ENCODE data around the gene DCAF11. TPM values are rescaled to one million over a fixed set of nuclear protein-coding genes. Genes with fewer than 3 reads are reported as not detected.

Gene DCAF11
- total and polyA plus RNA-seq, 2 experiments from 2014 or later: 29.1 to 59.8 TPM

- H3K4me2 ChIP-seq (ENCODE audit: unreplicated experiment): no peak overlapping the region
- no peaks in the 10 kb centered on the region for H4K20me1 ChIP-seq (ENCODE audit: insufficient read depth)
- no peaks in the 10 kb centered on the region for H3K9me2 ChIP-seq (ENCODE audit: insufficient read depth)
- WGBS, 2 experiments (ENCODE audit: low coverage in 1 of 2, low lambda C conversion rate in 2 of 2, missing lambda C conversion rate in 2 of 2): 56 to 60% methylated on average over 5 of the region's 5 CpGs
- TF ChIP-seq EZH2phosphoT487 (IDR thresholded peaks at IDR 0.05; ENCODE audit: insufficient read depth, low read depth): no peak
- TF ChIP-seq EZH2 (IDR thresholded peaks at IDR 0.05; ENCODE audit: insufficient read depth, poor library complexity, severe bottlenecking): no peak
- H3K4me1 ChIP-seq (ENCODE audit: insufficient read depth): 0 out of 2 replicates have a peak, but pooled peaks cover 5% of the 10 kb centered on the region
- peaks cover 28% of the 10 kb centered on the region for H3F3A ChIP-seq (ENCODE audit: insufficient read depth)
- in situ Hi-C loops (cut with MboI): no loop called here
- DNase-seq: no peak
- H2AFZ ChIP-seq: peak overlapping the region; percentile 54
- H3K4me3 ChIP-seq: no peak overlapping the region
- H3K27me3 ChIP-seq (replicated peaks; ENCODE audit: insufficient read depth): no peaks in the 10 kb centered on the region
- no peaks in the 10 kb centered on the region for H3K79me2 ChIP-seq (ENCODE audit: insufficient read depth)
- H3K9me3 ChIP-seq (ENCODE audit: low read depth): no peaks in the 10 kb centered on the region
- no peak overlapping the region for H3K9ac ChIP-seq
- peaks cover 9% of the 10 kb centered on the region; the same call in 1 of the 2 replicates for H3K36me3 ChIP-seq (ENCODE audit: low read depth)
- H3K27ac ChIP-seq: no peak overlapping the region
Measured at GRCh38 chr14:24108336-24108874, 6.2 kb upstream of the DCAF11 start.

GRCh38 chr14:24110060-24110459 lies 4.5 kb upstream of the DCAF11 start:
- H3K36me3 ChIP-seq (ENCODE audit: low read depth): no peaks in the 10 kb centered on the region
- no peak overlapping the region for H3K9ac ChIP-seq
- H3K4me1 ChIP-seq (ENCODE audit: insufficient read depth): 0 out of 2 replicates have a peak, but pooled peaks cover 5% of the 10 kb centered on the region
- no peak overlapping the region for H3K4me3 ChIP-seq
- WGBS, 2 experiments (ENCODE audit: low coverage in 1 of 2, low lambda C conversion rate in 2 of 2, missing lambda C conversion rate in 2 of 2): 87% methylated on average over 9 of the region's 9 CpGs
- in situ Hi-C loops (cut with MboI): no loop called here
- TF ChIP-seq EZH2 (IDR thresholded peaks at IDR 0.05; ENCODE audit: insufficient read depth, poor library complexity, severe bottlenecking): no peak
- no peak for TF ChIP-seq EZH2phosphoT487 (IDR thresholded peaks at IDR 0.05; ENCODE audit: insufficient read depth, low read depth)
- H3K79me2 ChIP-seq (ENCODE audit: insufficient read depth): no peaks in the 10 kb centered on the region
- H3F3A ChIP-seq (ENCODE audit: insufficient read depth): peaks cover 21% of the 10 kb centered on the region
- no peak for DNase-seq
- no peaks in the 10 kb centered on the region for H3K9me3 ChIP-seq (ENCODE audit: low read depth)
- no peak overlapping the region for H3K4me2 ChIP-seq (ENCODE audit: unreplicated experiment)
- no peaks in the 10 kb centered on the region for H3K27me3 ChIP-seq (replicated peaks; ENCODE audit: insufficient read depth)
- no peaks in the 10 kb centered on the region for H3K9me2 ChIP-seq (ENCODE audit: insufficient read depth)
- H4K20me1 ChIP-seq (ENCODE audit: insufficient read depth): no peaks in the 10 kb centered on the region
- no peak overlapping the region for H3K27ac ChIP-seq
- no peak overlapping the region for H2AFZ ChIP-seq

GRCh38 chr14:24110523-24110922 lies 4.1 kb upstream of the DCAF11 start:
- Histone ChIP-seq H3K4me1 (ENCODE audit: insufficient read depth) (peaks cover 7% of the 10 kb centered on the region; the same call in 1 of the 2 replicates), H3K4me2 (ENCODE audit: unreplicated experiment) (no peak overlapping the region), H3K27me3 (replicated peaks; ENCODE audit: insufficient read depth) (no peaks in the 10 kb centered on the region), H3K4me3 (no peak overlapping the region), H2AFZ (no peak overlapping the region), H3K9me3 (ENCODE audit: low read depth) (no peaks in the 10 kb centered on the region), H3K27ac (no peak overlapping the region), H4K20me1 (ENCODE audit: insufficient read depth) (no peaks in the 10 kb centered on the region), H3K79me2 (ENCODE audit: insufficient read depth) (peaks cover 4% of the 10 kb centered on the region; the same call in 1 of the 2 replicates), H3K9ac (no peak overlapping the region), H3K36me3 (ENCODE audit: low read depth) (no peaks in the 10 kb centered on the region), H3F3A (ENCODE audit: insufficient read depth) (peaks cover 21% of the 10 kb centered on the region), H3K9me2 (ENCODE audit: insufficient read depth) (no peaks in the 10 kb centered on the region)
- no peak for DNase-seq
- WGBS, 2 experiments (ENCODE audit: low coverage in 1 of 2, low lambda C conversion rate in 2 of 2, missing lambda C conversion rate in 2 of 2): 96 to 100% methylated on average over 1 of the region's 1 CpG
- in situ Hi-C loops (cut with MboI): no loop called here
- TF ChIP-seq EZH2phosphoT487 (IDR thresholded peaks at IDR 0.05; ENCODE audit: insufficient read depth, low read depth) (no peak), EZH2 (IDR thresholded peaks at IDR 0.05; ENCODE audit: insufficient read depth, poor library complexity, severe bottlenecking) (no peak)

- Histone ChIP-seq H3K9me2 (ENCODE audit: insufficient read depth) (no peaks in the 10 kb centered on the region), H3K9ac (peak overlapping the region; percentile 95), H3K4me1 (ENCODE audit: insufficient read depth) (peaks cover 12% of the 10 kb centered on the region), H3F3A (ENCODE audit: insufficient read depth) (peaks cover 5% of the 10 kb centered on the region), H3K27ac (peak overlapping the region; percentile 98), H3K4me3 (peak overlapping the region; percentile 81), H2AFZ (peak overlapping the region; percentile 91), H3K36me3 (ENCODE audit: low read depth) (no peaks in the 10 kb centered on the region), H3K79me2 (ENCODE audit: insufficient read depth) (peaks cover 16% of the 10 kb centered on the region; the same call in 1 of the 2 replicates), H3K9me3 (ENCODE audit: low read depth) (no peaks in the 10 kb centered on the region), H3K27me3 (replicated peaks; ENCODE audit: insufficient read depth) (no peaks in the 10 kb centered on the region), H4K20me1 (ENCODE audit: insufficient read depth) (no peaks in the 10 kb centered on the region), H3K4me2 (ENCODE audit: unreplicated experiment) (peak overlapping the region; percentile 97)
- in situ Hi-C loops (cut with MboI): no loop called here
- peak; percentile 61 for DNase-seq
- TF ChIP-seq EZH2phosphoT487 (IDR thresholded peaks at IDR 0.05; ENCODE audit: insufficient read depth, low read depth) (no peak), EZH2 (IDR thresholded peaks at IDR 0.05; ENCODE audit: insufficient read depth, poor library complexity, severe bottlenecking) (no peak)
- WGBS, 2 experiments (ENCODE audit: low coverage in 1 of 2, low lambda C conversion rate in 2 of 2, missing lambda C conversion rate in 2 of 2): 12% methylated on average over 14 to 15 of the region's 15 CpGs
Measured at GRCh38 chr14:24113379-24113800, 1.2 kb upstream of the DCAF11 start.

Measured in GM23248 (cell line).